H7 (cell line): Measurements from ENCODE around the gene KBTBD13. TPM values are rescaled to one million over a fixed set of nuclear protein-coding genes. Genes with fewer than 3 reads are reported as not detected.

ENCODE experiments used
- DNase-seq: peaks from one replicate; pipeline ENCODE4 v3.0.0; 2012
- H3K27me3 ChIP-seq: 2 replicates; pipeline ENCODE4 v1.6.0; 2011; ENCODE audit warnings: mild to moderate bottlenecking, low read length; ENCODE audit not compliant: control insufficient read depth, insufficient read depth
- H3K36me3 ChIP-seq: replicated peaks from 2 replicates; pipeline ENCODE4 v1.5.1; 2011; ENCODE audit warnings: low read length; ENCODE audit not compliant: control insufficient read depth, insufficient read depth
- H3K4me3 ChIP-seq: 2 replicates; pipeline ENCODE4 v1.5.1; 2011; ENCODE audit warnings: low read depth, mild to moderate bottlenecking, control low read depth, low read length, moderate library complexity; ENCODE audit not compliant: insufficient read depth
- total RNA-seq: library from RNA; depleted of rRNA; stranded (reverse); fragments of >200 nt; shearing (Covaris generic); gene quantifications from 2 replicates; pipeline ENCODE4 v1.2.3, GENCODE V29; 2014

Gene KBTBD13
- total RNA-seq, 1 experiment from 2014 or later: 0.17 TPM

- no peak overlapping the region for H3K4me3 ChIP-seq
Measured at GRCh38 chr15:65057549-65057940, 19.0 kb upstream of the KBTBD13 start.

DNA sequence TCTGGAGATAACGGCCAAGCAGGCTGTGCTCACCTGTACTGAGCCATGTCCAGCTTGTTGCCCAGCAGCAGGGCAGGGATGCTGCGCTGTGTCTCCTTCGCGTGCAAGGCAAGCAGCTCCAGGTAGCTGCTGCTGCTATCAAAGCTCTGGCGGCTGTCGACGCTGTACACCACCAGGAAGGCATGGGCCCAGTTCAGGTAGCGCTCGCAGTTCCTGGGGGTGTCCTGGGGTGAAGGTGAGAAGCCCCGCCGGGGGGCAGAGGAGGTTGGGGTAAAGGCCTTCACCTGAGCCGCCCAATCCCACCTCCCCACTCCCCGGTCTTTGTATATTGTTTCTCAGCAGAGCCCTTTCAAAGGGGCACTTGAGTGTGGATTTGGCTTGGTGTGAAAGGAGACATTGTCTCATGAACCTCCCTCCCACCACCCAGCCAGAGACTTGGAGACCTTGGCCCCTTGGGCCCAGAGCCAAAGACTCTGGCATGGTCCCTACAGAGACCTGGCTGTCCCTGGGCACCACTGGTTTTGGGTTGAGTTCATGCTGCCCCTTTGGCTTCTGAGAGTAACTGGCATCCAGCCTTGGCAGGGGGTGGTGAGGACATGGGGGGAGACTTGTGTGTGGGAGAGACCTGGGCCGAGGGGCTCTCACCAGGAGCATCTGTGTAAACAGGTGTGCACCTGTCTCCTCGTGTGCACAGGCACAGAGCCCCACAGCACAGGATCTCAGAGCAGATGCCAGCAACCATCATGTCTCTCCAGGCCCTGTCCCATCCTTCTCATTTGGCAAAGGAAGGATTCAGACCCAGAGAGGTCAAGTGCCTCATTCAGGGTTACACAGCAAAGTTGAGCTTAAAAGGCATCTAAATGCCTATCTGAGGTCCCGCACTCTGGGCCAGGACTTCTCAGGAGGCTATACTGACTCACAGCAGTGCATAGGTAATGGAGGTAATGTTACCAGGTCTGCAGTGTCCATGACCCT, 17.9 kb upstream of the KBTBD13 start:
- Histone ChIP-seq H3K36me3 (peaks cover 3% of the 10 kb centered on the region), H3K27me3 (no peaks in the 10 kb centered on the region), H3K4me3 (no peak overlapping the region)
- DNase-seq: peak; percentile 14

More at GRCh38 chr15:65057549-65057940, 19.0 kb upstream of the KBTBD13 start:
- H3K27me3 ChIP-seq: no peaks in the 10 kb centered on the region
- H3K36me3 ChIP-seq: peaks cover 3% of the 10 kb centered on the region
- peak; percentile 52 for DNase-seq

DNA sequence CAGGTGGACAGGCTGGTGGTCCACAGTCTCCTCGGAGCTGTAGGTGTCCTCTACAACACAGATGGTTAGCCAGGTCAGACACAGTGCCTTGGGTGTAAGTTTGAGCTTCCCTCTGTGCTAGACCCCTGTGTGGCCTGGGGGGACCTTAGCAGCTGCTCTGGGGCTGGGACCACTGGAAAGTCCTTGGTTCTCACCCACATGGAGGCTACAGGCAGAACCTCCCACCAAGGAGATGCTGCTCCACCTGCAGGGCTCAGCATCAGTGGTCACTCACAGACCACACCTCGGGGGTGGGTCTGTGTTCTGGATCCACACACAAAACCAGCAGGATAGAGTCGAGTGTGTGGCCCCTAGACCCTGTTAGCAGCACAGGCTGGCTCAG, 17.2 kb upstream of the KBTBD13 start:
- Histone ChIP-seq H3K36me3 (peaks cover 3% of the 10 kb centered on the region), H3K4me3 (no peak overlapping the region), H3K27me3 (no peaks in the 10 kb centered on the region)
- DNase-seq: no peak

GRCh38 chr15:65059931-65060596, 16.5 kb upstream of the KBTBD13 start:
- DNase-seq: no peak
- Histone ChIP-seq H3K36me3 (peaks cover 1% of the 10 kb centered on the region), H3K27me3 (no peaks in the 10 kb centered on the region), H3K4me3 (no peak overlapping the region)

DNA sequence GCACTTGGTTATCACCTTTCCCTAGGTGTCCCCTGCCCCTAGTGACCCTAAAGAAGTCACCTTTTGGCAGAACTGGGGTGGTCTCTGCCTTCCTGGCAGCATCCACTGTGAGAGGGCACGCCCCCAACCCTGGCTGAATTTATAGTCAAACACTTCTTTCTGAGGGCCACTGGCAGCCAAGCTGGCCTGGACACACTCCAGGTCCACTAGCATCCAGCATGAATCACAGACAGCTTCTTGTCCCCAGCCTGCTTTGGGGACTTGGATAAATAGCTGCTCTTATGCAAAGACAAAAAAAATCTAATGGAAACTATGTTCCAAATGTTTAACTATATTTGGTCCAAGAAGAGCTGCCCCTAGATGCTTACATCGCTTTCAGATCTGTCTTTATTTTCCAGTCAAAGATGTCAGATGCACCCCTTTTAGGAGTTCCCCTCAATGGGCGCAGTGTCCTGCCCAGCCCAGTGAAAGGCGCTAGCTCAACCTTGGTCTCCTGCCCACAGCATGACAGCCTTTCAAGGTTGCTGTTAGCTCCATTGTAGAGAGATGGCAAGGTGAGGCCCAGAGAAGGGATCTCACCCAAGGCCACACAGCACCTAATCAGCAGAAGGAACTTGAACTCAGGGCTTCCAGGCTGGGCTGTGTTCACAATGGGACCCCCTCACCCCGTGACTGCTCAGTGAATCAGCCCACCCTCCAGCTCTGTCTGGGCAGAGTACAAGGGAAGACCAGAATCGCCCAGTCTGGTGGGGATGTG, 15.7 kb upstream of the KBTBD13 start:
- peak; percentile 32 for DNase-seq
- Histone ChIP-seq H3K27me3 (no peaks in the 10 kb centered on the region), H3K4me3 (no peak overlapping the region), H3K36me3 (peaks cover 1% of the 10 kb centered on the region)

GRCh38 chr15:65062061-65062460, 14.5 kb upstream of the KBTBD13 start:
- H3K27me3 ChIP-seq: peaks cover under 1% of the 10 kb centered on the region; the same call in 1 of the 2 replicates
- no peak overlapping the region for H3K4me3 ChIP-seq
- peak; percentile 10 for DNase-seq
- H3K36me3 ChIP-seq: peaks cover 1% of the 10 kb centered on the region

DNA sequence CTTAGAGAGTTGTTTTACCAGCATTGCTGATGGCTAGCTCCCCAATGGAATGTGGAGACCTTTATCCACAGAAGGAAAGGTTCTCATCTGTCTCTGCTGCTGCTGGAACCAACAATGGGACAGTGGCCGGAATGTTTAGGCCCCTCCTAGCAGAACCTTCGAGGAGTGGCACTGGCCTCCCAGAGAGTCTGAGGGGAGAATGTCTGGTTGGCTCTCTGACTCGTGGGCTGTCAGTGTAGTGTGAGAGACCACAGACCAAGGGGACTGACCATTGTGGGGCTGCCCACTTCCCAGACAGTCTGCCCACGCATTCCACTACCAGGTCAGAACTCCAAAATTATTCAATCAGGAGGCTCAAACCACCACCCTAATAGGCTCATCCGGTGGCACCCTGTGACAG, 13.8 kb upstream of the KBTBD13 start:
- H3K36me3 ChIP-seq: no peaks in the 10 kb centered on the region; the same call in none of the 2 replicates
- no peak for DNase-seq
- H3K4me3 ChIP-seq: no peak overlapping the region
- H3K27me3 ChIP-seq: peaks cover 5% of the 10 kb centered on the region

DNA sequence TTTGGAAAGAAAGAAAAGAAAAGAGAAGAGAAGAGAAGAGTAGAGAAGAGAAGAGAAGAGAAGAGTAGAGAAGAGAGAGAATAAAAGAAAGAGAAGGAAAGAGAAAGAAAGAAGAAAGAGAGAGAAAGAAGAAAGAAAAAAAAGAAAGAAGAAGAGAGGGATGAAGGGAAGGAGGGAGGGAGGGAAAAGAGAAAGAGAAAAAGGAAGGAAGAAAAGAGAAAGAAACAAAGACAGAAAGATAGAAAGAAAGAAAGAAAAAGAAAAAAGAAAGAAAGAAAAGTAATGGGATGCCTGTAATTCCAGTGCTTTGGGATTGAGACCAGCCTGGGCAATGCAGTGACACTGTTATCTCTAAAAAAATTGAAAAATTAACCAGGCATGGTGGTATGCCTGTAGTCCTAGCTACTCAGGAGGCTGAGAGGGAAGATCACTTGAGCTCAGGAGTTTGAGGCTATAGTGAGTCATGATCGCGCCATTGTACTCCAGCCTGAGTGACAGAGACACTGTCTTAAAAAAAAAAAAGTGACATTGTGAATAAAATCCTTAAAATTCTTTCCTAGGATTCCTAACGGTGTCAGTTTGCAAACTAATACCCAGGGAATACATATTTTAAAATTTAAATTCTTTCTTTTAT, 10.4 kb upstream of the KBTBD13 start:
- Histone ChIP-seq H3K27me3 (peaks cover 5% of the 10 kb centered on the region), H3K36me3 (no peaks in the 10 kb centered on the region; the same call in 1 of the 2 replicates), H3K4me3 (no peak overlapping the region)
- no peak for DNase-seq

DNA sequence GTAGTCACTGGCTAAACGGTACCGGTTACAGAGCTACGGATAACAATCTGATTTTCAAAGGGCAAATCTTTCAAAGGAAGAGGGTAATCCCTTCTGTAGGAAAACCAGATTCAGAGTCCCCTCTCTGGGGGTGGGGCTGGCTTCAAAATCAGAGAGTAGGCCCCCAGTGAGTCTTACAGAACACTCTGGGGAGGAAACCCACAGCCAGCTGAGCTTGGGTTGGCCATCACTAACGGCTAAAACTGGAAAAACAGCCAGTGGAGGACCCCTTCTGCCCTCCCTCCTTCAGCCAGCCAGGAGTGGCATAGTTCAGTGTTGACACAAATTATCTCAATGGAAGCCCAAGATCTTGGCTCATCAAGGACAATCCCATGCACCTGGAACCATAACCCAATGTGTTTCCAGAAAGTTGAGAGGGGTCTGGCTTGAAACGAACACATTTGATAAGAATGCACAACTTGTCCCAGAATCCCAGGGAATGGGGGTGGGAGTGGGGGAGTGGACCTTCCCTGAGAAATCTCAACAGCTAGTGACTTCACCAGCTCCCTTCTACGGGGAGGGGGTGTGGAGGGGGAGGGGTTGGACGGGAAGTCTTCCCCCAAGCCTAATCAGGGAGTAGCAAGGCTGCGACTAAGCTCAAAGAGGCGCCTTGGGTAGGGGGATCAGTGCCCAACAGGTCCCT, 9.8 kb upstream of the KBTBD13 start:
- H3K36me3 ChIP-seq: no peaks in the 10 kb centered on the region; the same call in 1 of the 2 replicates
- peak; percentile 51 for DNase-seq
- peaks cover 5% of the 10 kb centered on the region for H3K27me3 ChIP-seq
- peak overlapping the region; percentile 73 for H3K4me3 ChIP-seq

- H3K4me3 ChIP-seq: peak overlapping the region; percentile 73
- DNase-seq: peak; percentile 69
- no peaks in the 10 kb centered on the region; the same call in 1 of the 2 replicates for H3K36me3 ChIP-seq
Measured at GRCh38 chr15:65067317-65067644, 9.3 kb upstream of the KBTBD13 start.

DNA sequence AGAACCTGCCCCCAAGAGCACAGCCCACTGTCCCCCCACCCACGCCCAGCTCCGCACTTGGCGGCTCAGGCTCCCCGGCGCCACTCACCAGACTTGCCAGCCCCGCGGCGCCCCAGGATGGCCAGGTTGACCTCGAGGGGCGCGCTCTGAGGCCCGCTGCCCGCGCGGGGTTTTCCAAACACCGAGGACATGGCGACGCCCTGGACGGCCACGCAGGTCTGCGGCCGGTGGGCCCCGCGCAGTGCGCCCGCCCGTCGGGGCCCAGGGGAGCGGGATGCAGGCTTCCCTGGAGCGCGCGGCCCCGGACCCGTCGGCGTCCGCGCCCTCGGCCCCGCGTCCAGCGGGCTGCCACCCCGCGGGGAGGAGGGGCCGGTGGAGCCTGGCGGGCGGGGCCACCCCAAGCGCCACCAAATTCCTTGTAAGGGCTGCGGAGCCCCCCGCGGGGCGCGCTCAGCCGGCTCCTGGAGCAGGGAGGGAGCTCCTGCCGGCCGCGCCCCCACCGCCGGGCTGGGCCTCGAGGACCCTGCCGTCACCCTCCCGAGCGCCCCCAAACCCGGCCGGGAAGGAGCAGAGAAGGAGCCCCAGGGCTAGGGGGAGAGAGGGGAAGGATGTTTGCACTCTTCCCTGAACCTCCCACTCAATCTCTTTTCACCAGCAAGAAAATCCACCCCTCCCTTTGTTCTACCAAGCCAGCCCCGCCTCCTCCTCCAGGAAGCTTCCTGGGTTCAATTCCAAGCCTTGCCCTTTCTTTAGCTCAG, 8.7 kb upstream of the KBTBD13 start, which contains the start of gene RASL12:
Gene RASL12, minus strand, starts transcription at position 347 of the 758 bp plus-strand sequence. Its CDS starts 156 bp downstream, at position 191.
- Histone ChIP-seq H3K27me3 (peaks cover 5% of the 10 kb centered on the region), H3K4me3 (peak within 1 kb of the TSS; percentile 73), H3K36me3 (no peaks in the 10 kb centered on the region; the same call in 1 of the 2 replicates)
- DNase-seq: peak; percentile 95

More at GRCh38 chr15:65067317-65067644, 9.3 kb upstream of the KBTBD13 start:
- H3K27me3 ChIP-seq: peaks cover 5% of the 10 kb centered on the region

DNA sequence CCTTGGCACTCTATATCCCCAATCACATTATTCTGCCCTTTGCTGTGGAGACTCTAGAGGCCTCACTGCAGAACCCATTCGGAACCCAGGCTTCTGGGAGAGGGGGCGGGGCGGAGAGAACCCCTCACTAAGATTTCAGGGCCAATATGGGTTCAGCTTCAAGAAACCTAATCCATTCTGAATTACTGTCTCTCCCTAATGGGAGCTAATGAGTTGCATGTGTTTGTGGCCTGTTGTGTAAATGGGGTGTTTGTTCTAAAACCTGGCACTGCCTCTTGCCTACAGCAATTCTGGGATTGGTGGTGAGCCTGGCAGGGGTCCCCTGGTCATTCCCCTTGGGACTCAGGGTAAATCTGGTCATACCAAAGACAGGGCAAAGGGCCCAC, 8.2 kb upstream of the KBTBD13 start:
- DNase-seq: no peak
- H3K4me3 ChIP-seq: no peak overlapping the region; the same call in 1 of the 2 replicates

GRCh38 chr15:65069179-65069578, 7.4 kb upstream of the KBTBD13 start:
- no peak for DNase-seq
- Histone ChIP-seq H3K27me3 (peaks cover 5% of the 10 kb centered on the region), H3K36me3 (no peaks in the 10 kb centered on the region; the same call in 1 of the 2 replicates), H3K4me3 (no peak overlapping the region)

More for the DNA sequence above, 8.2 kb upstream of the KBTBD13 start:
- Histone ChIP-seq H3K27me3 (peaks cover 5% of the 10 kb centered on the region), H3K36me3 (no peaks in the 10 kb centered on the region; the same call in 1 of the 2 replicates)
